ENCODE measurements around the gene TAMALIN. TPM values are rescaled to one million over a fixed set of nuclear protein-coding genes. Genes with fewer than 3 reads are reported as not detected.
A peak's percentile ranks its signal among the peaks of the same experiment; 100 is the strongest.

The TAMALIN gene
- total RNA-seq, 1 experiment from 2014 or later: 1.2 TPM

GRCh38 chr12:51962737-51963136 is 44.0 kb upstream of the TAMALIN start:
- Histone ChIP-seq H4K91ac (ENCODE audit: insufficient read length, low read depth, low read length) (no peak overlapping the region), H2BK15ac (ENCODE audit: low read depth, low read length) (no peak overlapping the region), H2BK5ac (ENCODE audit: insufficient read length, low read length) (no peak overlapping the region), H4K8ac (replicated peaks; ENCODE audit: insufficient read length, low read depth, low read length) (no peak overlapping the region), H3K18ac (ENCODE audit: insufficient read length, low read depth, low read length) (no peak overlapping the region), H3K4ac (ENCODE audit: low read depth, low read length) (no peak overlapping the region), H3K27me3 (ENCODE audit: insufficient read depth, low read length) (no peaks in the 10 kb centered on the region), H3K9ac (ENCODE audit: extremely low read depth, insufficient read length, low read length) (no peak overlapping the region), H3K79me2 (ENCODE audit: insufficient read depth, low read length) (no peaks in the 10 kb centered on the region; the same call in 1 of the 2 replicates), H2BK20ac (ENCODE audit: low read depth, low read length, poor library complexity, severe bottlenecking) (no peak overlapping the region), H3T11ph (ENCODE audit: low read length) (no peak overlapping the region), H3K23ac (ENCODE audit: insufficient read length, low read depth, low read length) (no peak overlapping the region), H3K4me1 (ENCODE audit: insufficient read depth, low read length) (no peaks in the 10 kb centered on the region), H3K27ac (ENCODE audit: insufficient read length, low read depth, low read length) (no peak overlapping the region), H2BK120ac (ENCODE audit: low read depth, low read length, poor library complexity, severe bottlenecking) (no peak overlapping the region), H2AFZ (ENCODE audit: low read length) (no peak overlapping the region), H3K4me2 (ENCODE audit: insufficient read depth, insufficient read length, low read length) (no peak overlapping the region), H3K56ac (ENCODE audit: insufficient read length, low read depth, low read length) (no peak overlapping the region), H3K23me2 (ENCODE audit: insufficient read length, low read depth, low read length, poor library complexity, severe bottlenecking) (no peaks in the 10 kb centered on the region), H3K9me3 (ENCODE audit: control insufficient read depth, low read depth, low read length) (no peaks in the 10 kb centered on the region), H2AK5ac (ENCODE audit: insufficient read length, low read length) (no peak overlapping the region), H3K14ac (ENCODE audit: insufficient read depth, low read length) (no peak overlapping the region), H4K5ac (ENCODE audit: insufficient read length, low read depth, low read length) (no peak overlapping the region), H2BK12ac (ENCODE audit: insufficient read length, low read depth, low read length) (no peak overlapping the region), H3K79me1 (ENCODE audit: insufficient read depth, low read depth, low read length, poor library complexity, severe bottlenecking) (no peaks in the 10 kb centered on the region), H4K20me1 (ENCODE audit: control insufficient read depth, insufficient read depth, insufficient read length) (no peaks in the 10 kb centered on the region)
- no peak for TF ChIP-seq CTCF (conservative IDR thresholded peaks at IDR 0.05)
- Mint-ChIP-seq H3K36me3 (ENCODE audit: insufficient read depth in 1 of 3, low read depth in 3 of 3) (peaks cover 10 to 52% (median 12%) of the 10 kb centered on the region in 3 experiments), H3K4me3 (no peak overlapping the region), H3K4me1 (peaks cover 8 to 11% of the 10 kb centered on the region in 2 experiments; a peak in 3 of 4 replicates), H3K9me3 (peaks cover 5 to 6% of the 10 kb centered on the region in 2 experiments; a peak in 3 of 5 replicates), H3K27me3 (ENCODE audit: low read depth) (no peaks in the 10 kb centered on the region), H3K27ac (peak overlapping the region in 1 of 3 experiments; percentile 46; a peak in 1 of 7 replicates)
- DNase-seq: no peak
- no CpG with 5 or more reads among the region's 3 CpGs for WGBS (ENCODE audit: extremely low coverage, insufficient read length, low lambda C conversion rate)
